ENCODE data around the gene ZDHHC14. TPM values are rescaled to one million over a fixed set of nuclear protein-coding genes. Genes with fewer than 3 reads are reported as not detected.

Gene ZDHHC14
- total and polyA plus RNA-seq, 2 of the 8 experiments (the other 6 are each of a cell fraction or from before 2014, with no cell fraction given), result 2.9 to 5.3 TPM

- TF ChIP-seq TAF1 (IDR thresholded peaks at IDR 0.05; ENCODE audit: low read depth, low read length) (no peak), TAF7 (optimal IDR thresholded peaks at IDR 0.05; ENCODE audit: borderline replicate concordance, low read depth, low read length) (no peak), USF2 (IDR thresholded peaks at IDR 0.05; ENCODE audit: low read length) (no peak)
Observed at GRCh38 chr6:157592980-157593379, 212.0 kb downstream of the ZDHHC14 start (continued).
